Fibroblast of skin of abdomen (primary cell): ENCODE measurements around the gene MYL5.
"Not testable (repeated sequence)": the region's sequence is repeated elsewhere in the genome, so short reads cannot be mapped to it uniquely, and the experiment has no call there.

ENCODE experiments used
- DNase-seq: peaks from one replicate; pipeline ENCODE4 v3.0.0-alpha.2; 2013

MYL5 gene

DNA sequence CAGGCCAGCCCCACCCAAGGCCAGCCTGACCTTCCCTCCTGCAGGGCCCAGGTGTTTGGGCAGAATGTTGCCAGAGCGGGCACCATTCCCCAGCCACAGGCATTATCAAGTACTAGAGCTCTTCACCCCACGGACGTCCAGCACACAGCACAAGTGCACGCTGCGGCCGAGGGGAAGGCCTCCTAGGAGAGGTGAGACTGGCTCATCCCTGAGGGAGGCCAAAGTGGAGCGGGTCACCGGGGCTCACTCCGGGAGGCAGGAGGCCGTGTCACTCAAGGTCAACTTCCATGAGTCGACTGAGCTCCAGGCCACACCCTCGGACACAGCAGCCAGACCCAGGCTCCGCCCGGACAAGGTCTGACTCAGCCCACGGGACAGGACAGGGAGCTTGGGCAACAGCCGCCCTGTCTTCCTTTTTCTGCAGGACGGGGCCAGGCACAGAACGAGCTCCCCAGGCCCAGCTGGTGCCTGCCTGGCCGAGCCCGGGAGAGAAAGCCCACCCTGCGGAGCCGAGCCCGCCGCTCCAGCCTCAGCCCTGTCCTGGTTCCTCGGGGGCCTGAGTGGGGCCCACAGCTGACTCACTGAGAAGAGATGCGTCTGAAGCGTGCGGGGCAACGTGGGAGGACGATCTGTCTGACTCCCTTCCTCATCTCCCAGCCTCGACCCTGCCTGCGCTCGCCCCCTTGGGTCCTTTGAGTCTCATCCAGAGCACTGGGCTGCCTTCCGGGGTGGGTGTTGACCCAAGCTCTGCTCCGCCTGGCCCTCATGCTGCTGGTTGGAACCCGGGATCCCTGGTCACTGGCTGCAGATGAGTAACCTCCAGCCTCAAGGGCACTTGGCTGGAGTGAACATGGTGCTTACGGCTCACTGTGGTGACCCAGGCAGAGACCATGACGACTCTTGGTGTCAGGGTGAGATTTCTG lies 13.0 kb downstream of the MYL5 start:
- peak; percentile 44 for DNase-seq

- DNase-seq, result no peak
These were observed 13.9 kb downstream of the MYL5 start for GRCh38 chr4:687971-688853.

DNA sequence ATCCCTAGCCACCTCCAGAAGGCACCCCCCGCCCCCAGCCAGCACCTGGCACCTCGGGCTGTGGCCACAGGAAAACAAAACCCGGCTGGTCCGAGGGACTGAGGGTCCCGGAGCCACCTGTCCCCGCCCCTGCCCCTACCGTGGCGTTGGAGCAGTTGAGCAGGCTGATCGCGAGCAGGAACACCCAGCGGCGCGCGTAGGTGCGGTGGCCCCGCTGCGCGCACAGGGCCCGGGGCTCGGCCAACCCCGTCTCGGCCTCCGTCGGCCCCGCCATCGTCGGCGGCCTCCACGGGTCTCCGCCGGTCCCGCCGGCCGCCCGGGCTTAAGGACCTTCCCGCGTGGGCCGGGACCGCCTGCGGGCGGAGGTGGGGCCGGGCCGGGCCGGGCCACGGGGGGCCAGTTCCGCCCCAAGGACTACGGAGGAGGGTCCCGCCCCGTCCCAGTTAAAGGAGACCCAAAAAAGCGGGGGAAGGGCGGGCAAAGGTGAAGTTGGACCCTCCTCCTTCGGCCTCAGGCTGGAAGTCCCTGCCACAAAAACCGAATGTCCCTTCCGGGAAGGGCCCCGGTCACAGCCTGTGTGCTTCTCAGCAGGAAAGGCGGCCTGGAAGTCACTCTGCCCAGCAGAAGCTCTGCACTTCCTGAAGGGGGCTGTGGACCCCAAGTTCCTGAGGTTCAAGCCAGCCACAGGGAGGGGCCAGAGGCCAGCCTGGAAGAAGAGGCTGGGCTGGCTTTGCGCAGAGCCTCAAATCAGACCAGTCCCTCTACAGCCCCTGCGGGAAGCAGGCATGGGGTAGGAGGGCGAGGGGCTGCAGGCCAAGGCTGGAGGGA lies 14.7 kb downstream of the MYL5 start, which contains the start of gene SLC49A3:
SLC49A3 (minus strand) TSS at position 298 of the 828 bp plus-strand sequence; CDS start at position 274, 24 bp downstream.
- no peak for DNase-seq

DNA sequence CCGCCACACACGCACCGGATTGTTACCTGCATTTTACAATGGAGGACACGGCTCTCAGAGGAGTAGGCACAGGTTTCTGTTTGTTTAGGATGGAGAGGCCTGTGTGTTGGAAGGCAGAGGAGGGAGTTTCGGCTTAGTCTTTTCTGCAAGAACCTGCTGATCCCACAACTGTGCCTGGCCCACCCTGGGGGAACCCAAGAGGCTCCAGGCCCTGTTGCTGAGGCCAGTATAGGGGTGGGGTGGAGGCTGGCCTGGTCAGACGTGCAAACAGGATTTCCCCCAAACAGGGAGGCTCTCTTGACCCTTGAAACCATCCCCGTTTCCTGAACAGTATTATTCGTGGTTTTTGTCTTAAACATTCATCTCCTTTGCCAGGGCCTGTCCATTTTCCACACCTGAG lies 15.4 kb downstream of the MYL5 start:
- DNase-seq, result no peak

DNA sequence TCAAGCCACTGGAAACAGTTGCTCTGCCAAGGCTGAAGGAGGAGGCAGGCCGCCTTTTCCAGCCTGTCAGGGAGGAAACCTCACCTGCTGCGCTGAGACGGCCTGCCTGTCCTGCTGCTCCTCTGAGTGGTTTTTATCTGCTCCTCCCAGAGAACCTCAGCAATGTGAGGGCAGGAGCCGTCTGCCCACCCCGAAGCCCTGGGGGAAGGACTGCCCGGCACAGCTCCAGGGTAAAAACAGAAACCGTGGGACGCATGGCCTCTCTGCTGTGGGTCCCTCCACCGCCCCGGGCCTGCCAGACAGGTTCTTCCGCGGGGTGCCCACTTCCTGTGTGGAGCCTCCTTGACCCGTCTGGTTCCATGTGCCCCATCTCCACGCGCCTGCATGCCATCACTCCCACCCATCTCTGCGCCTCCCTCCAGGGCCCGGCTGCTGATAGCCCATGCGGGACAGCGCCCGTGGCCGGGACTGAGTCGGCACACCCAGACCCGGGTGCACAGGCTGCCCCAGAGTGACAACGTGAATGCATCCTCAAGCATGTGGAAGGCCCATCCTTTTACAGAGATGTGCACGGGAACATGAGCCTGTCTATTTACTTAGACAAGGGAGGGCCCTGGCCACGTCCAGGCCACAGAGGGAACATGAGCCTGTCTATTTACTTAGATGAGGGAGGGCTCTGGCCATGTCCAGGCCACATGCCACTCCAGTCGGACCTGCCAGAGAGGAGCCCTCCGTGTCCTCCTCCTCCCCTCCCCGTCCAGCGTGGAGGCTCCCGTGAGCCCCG lies 18.6 kb downstream of the MYL5 start:
- DNase-seq, result no peak

GRCh38 chr4:694341-694940 lies 20.1 kb downstream of the MYL5 start:
- DNase-seq, result not testable (repeated sequence)

DNA sequence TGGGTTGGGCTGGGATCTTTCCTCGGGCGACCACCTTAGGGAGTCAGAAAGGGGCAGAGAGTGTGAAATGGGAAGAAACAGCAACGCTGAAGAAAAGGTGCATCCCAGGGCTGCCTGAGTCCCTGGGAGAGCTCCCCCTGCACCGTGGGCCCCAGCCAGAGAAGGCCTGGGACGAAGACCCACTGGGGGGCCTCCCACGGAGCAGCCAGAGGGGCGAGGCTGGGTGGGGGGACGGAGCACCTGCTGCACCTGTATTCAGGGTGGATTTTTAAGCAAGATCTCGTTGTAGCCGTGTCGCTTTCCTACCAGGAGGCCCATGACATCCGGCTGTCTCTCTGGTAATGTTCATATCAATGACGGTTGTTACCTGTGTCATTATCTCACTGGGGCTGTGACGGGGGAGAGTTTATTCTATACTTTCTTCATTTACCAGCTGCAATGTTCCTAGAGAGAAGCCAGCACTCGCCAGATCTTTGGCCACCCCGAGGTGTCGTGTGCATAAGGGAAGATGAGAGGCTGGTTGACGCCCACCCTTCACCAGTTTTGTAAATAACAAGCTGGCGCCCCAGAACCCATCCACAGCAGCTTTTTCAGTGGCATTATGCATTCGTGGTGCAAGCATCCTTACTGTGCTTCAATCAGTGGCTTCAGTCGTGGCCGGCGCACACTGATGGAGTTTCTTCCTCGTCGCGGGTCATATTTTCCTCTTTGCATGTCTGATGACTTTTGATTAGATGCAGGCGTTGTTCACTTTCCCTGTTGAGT lies 25.7 kb downstream of the MYL5 start:
- no peak for DNase-seq

GRCh38 chr4:700587-701264 lies 26.4 kb downstream of the MYL5 start:
- DNase-seq, result no peak

DNA sequence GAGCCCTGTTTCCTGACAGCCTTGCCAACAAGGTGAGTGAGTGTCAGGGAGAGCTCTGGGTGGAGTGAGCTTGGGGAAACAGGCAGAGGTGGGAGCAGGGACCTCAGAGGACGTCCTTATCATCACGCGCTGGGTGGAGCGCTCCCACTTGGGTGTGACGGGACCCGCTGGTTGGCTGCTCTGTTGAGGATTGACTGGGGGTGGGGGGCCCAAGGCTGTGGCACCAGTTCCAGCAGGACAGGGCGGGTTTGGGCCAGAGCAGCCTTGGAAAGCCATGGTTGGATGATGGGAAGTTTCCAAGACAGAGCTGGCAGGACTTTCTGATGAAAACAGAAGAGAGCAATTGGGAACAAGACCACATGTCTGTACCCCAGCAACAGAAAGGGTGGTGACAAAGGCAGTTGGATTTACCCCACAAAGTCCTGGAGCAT lies 28.3 kb downstream of the MYL5 start:
- no peak for DNase-seq

GRCh38 chr4:703336-704197 lies 29.2 kb downstream of the MYL5 start:
- DNase-seq, result no peak

- no peak for DNase-seq
These were observed 30.0 kb downstream of the MYL5 start for GRCh38 chr4:704198-704891.

GRCh38 chr4:704971-705277 lies 30.6 kb downstream of the MYL5 start:
- no peak for DNase-seq

DNA sequence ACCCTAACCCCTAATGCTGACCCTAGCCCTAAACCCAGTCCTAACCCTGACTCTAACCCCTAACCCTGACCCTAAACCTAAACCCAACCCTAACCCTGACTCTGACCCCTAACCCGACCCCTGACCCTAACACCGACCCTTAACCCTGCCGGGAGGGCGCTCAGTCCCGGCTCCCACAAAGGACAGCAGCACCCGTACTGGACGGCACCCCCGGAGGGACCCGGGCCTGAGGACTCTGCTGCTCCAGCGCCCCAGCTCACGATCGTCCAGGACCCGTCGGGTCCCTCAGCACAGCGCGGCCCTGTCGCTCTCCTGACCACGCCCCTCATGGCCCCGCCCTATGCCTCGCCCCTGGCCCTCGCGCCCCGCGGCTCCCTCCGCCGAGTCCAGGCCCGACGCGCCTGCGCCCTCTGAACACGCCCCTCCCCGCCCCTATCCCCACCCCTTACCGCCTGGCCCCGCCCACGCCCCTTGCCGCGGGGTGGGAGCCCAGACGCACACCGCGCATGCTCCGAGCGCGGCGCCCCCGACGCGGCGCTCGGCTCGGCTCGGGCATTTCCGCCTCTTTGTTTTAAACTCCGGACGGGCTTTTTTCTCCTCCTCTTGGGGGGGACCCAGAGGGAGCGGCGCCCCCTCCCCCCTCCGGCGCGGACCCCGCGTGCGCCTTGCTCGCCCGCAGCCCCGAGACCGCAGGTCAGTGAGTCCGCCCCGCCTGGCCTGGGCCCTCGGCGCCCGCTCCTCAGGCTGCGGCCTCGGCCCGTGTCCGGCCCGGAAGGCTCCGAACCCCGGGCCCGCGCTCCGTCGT lies 31.1 kb downstream of the MYL5 start, which contains the start of gene PCGF3:
PCGF3 (plus strand) TSS at position 555 of the 805 bp plus-strand sequence. CDS start 27,849 bp downstream, outside the sequence.
- peak; percentile 95 for DNase-seq

GRCh38 chr4:706083-706633 lies 31.8 kb downstream of the MYL5 start:
- DNase-seq, result not testable (repeated sequence)

- no peak for DNase-seq
These were observed 32.7 kb downstream of the MYL5 start for GRCh38 chr4:706834-707598.
